ENCODE data around the gene OLFML2B. TPM values are rescaled to one million over a fixed set of nuclear protein-coding genes. Genes with fewer than 3 reads are reported as not detected.

The OLFML2B gene
- total RNA-seq, 1 experiment from 2014 or later = 0.43 TPM

- Mint-ChIP-seq H3K36me3 (ENCODE audit: insufficient read depth, unreplicated experiment) (no peaks in the 10 kb centered on the region), H3K27me3 (ENCODE audit: insufficient read depth, unreplicated experiment) (no peaks in the 10 kb centered on the region), H3K9me3 (ENCODE audit: unreplicated experiment) (no peaks in the 10 kb centered on the region), H3K4me3 (ENCODE audit: unreplicated experiment) (peak overlapping the region; percentile 77), H3K4me1 (ENCODE audit: low read depth, unreplicated experiment) (peaks cover 11% of the 10 kb centered on the region), H3K27ac (ENCODE audit: unreplicated experiment) (peak overlapping the region; percentile 57)
- H3K4me1 ChIP-seq = 0 out of 2 replicates have a peak, but pooled peaks cover 5% of the 10 kb centered on the region
- H3K9me3 ChIP-seq = no peaks in the 10 kb centered on the region
- BruUV-seq (replicated peaks) = no TSS peak
- no peak for TF ChIP-seq CTCF (IDR thresholded peaks at IDR 0.05; ENCODE audit: insufficient read depth in 1 of 2, low read depth in 1 of 2, low read length in 1 of 2, severe bottlenecking in 1 of 2, unreplicated experiment in 1 of 2)
- intact Hi-C loops (cut with micrococcal nuclease; ENCODE audit: unreplicated experiment) = loop anchor here (10.0 kb wide), 1 partner anchor 65 kb away; no protein-coding TSS in a partner anchor
- H3K36me3 ChIP-seq (ENCODE audit: control insufficient read depth, insufficient read depth, low read length) = no peaks in the 10 kb centered on the region
- H3K4me3 ChIP-seq (ENCODE audit: low read depth, low read length) = peak overlapping the region; percentile 74
- ChIA-PET CTCF (interaction anchor here (0.7 kb wide), 2 partner anchors 160 to 230 kb away, joined by 3 to 5 read pairs; no protein-coding TSS in a partner anchor), POLR2A (interaction anchor here (1.0 kb wide), 1 partner anchor 37 kb away, joined by 5 read pairs; no protein-coding TSS in a partner anchor)
- peak; percentile 30 to 38 for DNase-seq
- no peaks in the 10 kb centered on the region; the same call in 1 of the 2 replicates for H3K27me3 ChIP-seq (replicated peaks; ENCODE audit: control insufficient read depth, insufficient read depth, low read length)
Measured at GRCh38 chr1:162070094-162070748, 46.6 kb upstream of the OLFML2B start.

GRCh38 chr1:162069334-162070093 is 45.8 kb upstream of the OLFML2B start, which contains the start of gene NOS1AP:
NOS1AP (plus strand) TSS chr1:162069691; CDS start chr1:162070178, 487 bp downstream.
- Mint-ChIP-seq H3K36me3 (ENCODE audit: insufficient read depth, unreplicated experiment) (no peaks in the 10 kb centered on the region), H3K27me3 (ENCODE audit: insufficient read depth, unreplicated experiment) (no peaks in the 10 kb centered on the region), H3K9me3 (ENCODE audit: unreplicated experiment) (no peaks in the 10 kb centered on the region), H3K4me3 (ENCODE audit: unreplicated experiment) (peak within 1 kb of the TSS; percentile 77), H3K4me1 (ENCODE audit: low read depth, unreplicated experiment) (peaks cover 11% of the 10 kb centered on the region), H3K27ac (ENCODE audit: unreplicated experiment) (peak within 1 kb of the TSS; percentile 57)
- no TSS peak for BruUV-seq (replicated peaks)
- peak; percentile 79 to 89 for DNase-seq
- H3K4me3 ChIP-seq (ENCODE audit: low read depth, low read length) = peak within 1 kb of the TSS; percentile 74
- no peak for TF ChIP-seq CTCF (IDR thresholded peaks at IDR 0.05; ENCODE audit: insufficient read depth in 1 of 2, low read depth in 1 of 2, low read length in 1 of 2, severe bottlenecking in 1 of 2, unreplicated experiment in 1 of 2)
- H3K9me3 ChIP-seq = no peaks in the 10 kb centered on the region
- intact Hi-C loops (cut with micrococcal nuclease; ENCODE audit: unreplicated experiment) = loop anchor here (10.0 kb wide), 1 partner anchor 65 kb away; no protein-coding TSS in a partner anchor
- no peaks in the 10 kb centered on the region for H3K36me3 ChIP-seq (ENCODE audit: control insufficient read depth, insufficient read depth, low read length)
- ChIA-PET CTCF (no interaction called here), POLR2A (interaction anchor here (1.0 kb wide), 1 partner anchor 38 kb away, joined by 5 read pairs; no protein-coding TSS in a partner anchor)
- 0 out of 2 replicates have a peak, but pooled peaks cover 5% of the 10 kb centered on the region for H3K4me1 ChIP-seq
- H3K27me3 ChIP-seq (replicated peaks; ENCODE audit: control insufficient read depth, insufficient read depth, low read length) = no peaks in the 10 kb centered on the region; the same call in 1 of the 2 replicates

GRCh38 chr1:162068301-162068700 is 44.6 kb upstream of the OLFML2B start:
- H3K36me3 Mint-ChIP-seq (ENCODE audit: insufficient read depth, unreplicated experiment) = no peaks in the 10 kb centered on the region
- Histone ChIP-seq H3K4me1 (0 out of 2 replicates have a peak, but pooled peaks cover 5% of the 10 kb centered on the region), H3K4me3 (ENCODE audit: low read depth, low read length) (no peak overlapping the region), H3K27me3 (replicated peaks; ENCODE audit: control insufficient read depth, insufficient read depth, low read length) (no peaks in the 10 kb centered on the region; the same call in 1 of the 2 replicates), H3K9me3 (no peaks in the 10 kb centered on the region), H3K36me3 (ENCODE audit: control insufficient read depth, insufficient read depth, low read length) (no peaks in the 10 kb centered on the region)
- no peak for DNase-seq
- ChIA-PET POLR2A (no interaction called here), CTCF (no interaction called here)
- no peak for TF ChIP-seq CTCF (IDR thresholded peaks at IDR 0.05; ENCODE audit: insufficient read depth in 1 of 2, low read depth in 1 of 2, low read length in 1 of 2, severe bottlenecking in 1 of 2, unreplicated experiment in 1 of 2)
- H3K4me3 Mint-ChIP-seq (ENCODE audit: unreplicated experiment) = peak overlapping the region; percentile 77
- no peak overlapping the region for H3K27ac Mint-ChIP-seq (ENCODE audit: unreplicated experiment)
- H3K27me3 Mint-ChIP-seq (ENCODE audit: insufficient read depth, unreplicated experiment) = peaks cover 2% of the 10 kb centered on the region
- intact Hi-C loops (cut with micrococcal nuclease; ENCODE audit: unreplicated experiment) = no loop called here
- no TSS peak for BruUV-seq (replicated peaks)
- H3K4me1 Mint-ChIP-seq (ENCODE audit: low read depth, unreplicated experiment) = peaks cover 11% of the 10 kb centered on the region
- no peaks in the 10 kb centered on the region for H3K9me3 Mint-ChIP-seq (ENCODE audit: unreplicated experiment)

Measured in Caco-2 (cell line).